Esophagus (tissue), 2 donors: ENCODE results near the gene TCEA2. TPM values are rescaled to one million over a fixed set of nuclear protein-coding genes. Genes with fewer than 3 reads are reported as not detected.

ENCODE experiments used
- H3K27ac ChIP-seq, 2 donors: one replicate each; pipeline ENCODE4 v1.5.1; 2013; ENCODE audit warnings: low read depth in 2 of 2, mild to moderate bottlenecking in 2 of 2, inconsistent platforms in 1 of 2, low read length in 1 of 2, moderate library complexity in 1 of 2
- H3K27me3 ChIP-seq, 2 donors: one replicate each; pipeline ENCODE4 v1.6.1; 2013; ENCODE audit warnings: low read length in 2 of 2, control low read depth in 1 of 2, mild to moderate bottlenecking in 1 of 2; ENCODE audit not compliant: insufficient read depth in 2 of 2, control insufficient read depth in 1 of 2
- H3K36me3 ChIP-seq, 2 donors: one replicate each; pipeline ENCODE4 v1.6.1; 2013; ENCODE audit warnings: low read length in 1 of 2; ENCODE audit not compliant: control insufficient read depth in 2 of 2, insufficient read depth in 2 of 2
- H3K4me1 ChIP-seq, 2 donors: one replicate each; pipeline ENCODE4 v1.6.1; 2013; ENCODE audit warnings: low read length in 1 of 2; ENCODE audit not compliant: control insufficient read depth in 2 of 2, insufficient read depth in 2 of 2
- H3K4me3 ChIP-seq, 2 donors: one replicate each; pipeline ENCODE4 v1.5.1; 2013; ENCODE audit warnings: low read length in 2 of 2, mild to moderate bottlenecking in 2 of 2, low read depth in 1 of 2, moderate library complexity in 1 of 2
- H3K9me3 ChIP-seq, 2 donors: one replicate each; pipeline ENCODE4 v1.6.1; 2013; ENCODE audit warnings: mild to moderate bottlenecking in 2 of 2, low read depth in 1 of 2, low read length in 1 of 2, moderate library complexity in 1 of 2; ENCODE audit not compliant: control insufficient read depth in 2 of 2, insufficient read depth in 1 of 2
- WGBS, 2 donors: extraction: QIAGEN DNeasy Blood & Tissue Kit; methylation state at CpG; one replicate each; pipeline ENCODE4 v1.1.7; 2013; 5-methylcytosine and 5-hydroxymethylcytosine counted together
- polyA plus RNA-seq, 2 donors: library from polyadenylated mRNA; stranded (reverse); fragments of 200-250 nt; gene quantifications; one replicate each; pipeline ENCODE4 v1.2.3, GENCODE V29; 2013
- donor health status: healthy with polysubstance abuse.
- donor health status: Bipolar disorder and iron deficiency.

The TCEA2 gene
- polyA plus RNA-seq, 2 donors = 14.8 to 15.3 TPM

DNA sequence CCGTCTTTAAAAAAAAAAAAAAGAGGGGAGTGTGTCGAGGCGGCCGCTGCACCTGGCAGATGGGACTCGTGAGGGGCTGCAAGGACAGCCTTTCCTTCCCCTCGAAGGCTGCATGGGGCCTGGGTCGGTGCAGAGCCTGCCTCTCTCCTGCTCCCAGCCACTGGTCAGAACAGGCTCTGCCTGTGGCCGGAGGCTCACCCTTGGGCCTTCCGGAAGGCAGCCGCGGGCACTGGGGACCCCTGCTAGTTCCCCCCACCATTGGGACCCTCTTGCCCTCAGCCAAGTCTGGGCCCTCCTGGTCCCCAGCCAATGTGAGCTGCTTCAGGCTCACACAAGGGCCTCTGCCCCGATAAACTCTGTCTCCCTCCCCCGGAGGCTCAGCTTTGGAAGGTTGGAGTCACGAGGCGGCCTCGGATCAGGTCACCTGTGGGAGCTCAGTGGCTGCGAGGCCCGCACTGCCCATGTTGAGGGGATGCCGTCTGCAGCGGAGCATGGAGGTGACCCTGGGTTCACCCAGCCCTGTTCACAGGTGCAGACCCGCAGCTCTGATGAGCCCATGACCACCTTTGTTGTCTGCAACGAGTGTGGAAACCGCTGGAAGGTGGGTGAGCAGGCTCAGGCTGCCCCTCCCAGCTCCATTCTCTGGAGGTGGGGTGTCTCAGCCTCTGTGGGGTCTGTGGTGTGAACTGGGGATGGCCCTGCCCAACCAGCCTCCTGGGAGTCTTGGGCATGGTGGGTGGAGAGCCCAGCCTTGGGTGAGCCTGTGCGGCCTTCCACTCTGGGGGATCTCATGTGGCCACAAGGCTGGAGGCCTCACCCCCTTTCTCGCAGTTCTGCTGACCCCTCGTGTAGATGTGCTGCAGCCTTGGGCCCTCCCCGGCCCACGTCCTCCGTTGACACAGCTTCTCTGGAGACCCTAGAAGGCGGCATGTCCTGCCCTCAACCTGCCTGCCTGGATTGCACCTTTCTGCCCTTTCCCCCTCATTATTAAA is 8.6 kb downstream of the TCEA2 start:
- WGBS, 2 donors = 87 to 90% methylated on average over 30 of the region's 30 CpGs

GRCh38 chr20:64072498-64073063 is 9.6 kb downstream of the TCEA2 start:
- Histone ChIP-seq H3K4me3 (no peak overlapping the region), H3K9me3 (peaks cover 0 to 6% of the 10 kb centered on the region in 2 donors), H3K4me1 (peaks cover 2 to 7% of the 10 kb centered on the region in 2 donors), H3K27ac (no peak overlapping the region), H3K36me3 (peaks cover 2 to 29% of the 10 kb centered on the region in 2 donors), H3K27me3 (no peaks in the 10 kb centered on the region)
- WGBS, 2 donors = 86% methylated on average over 14 of the region's 14 CpGs

More for the DNA sequence above, 8.6 kb downstream of the TCEA2 start:
- Histone ChIP-seq H3K36me3 (peaks cover 2 to 29% of the 10 kb centered on the region in 2 donors), H3K4me3 (no peak overlapping the region), H3K4me1 (peaks cover 2 to 7% of the 10 kb centered on the region in 2 donors), H3K9me3 (peaks cover 0 to 6% of the 10 kb centered on the region in 2 donors), H3K27me3 (no peaks in the 10 kb centered on the region), H3K27ac (no peak overlapping the region)

- H3K4me3 ChIP-seq = no peak overlapping the region
- peaks cover 0 to 6% of the 10 kb centered on the region in 2 donors for H3K9me3 ChIP-seq
- no peaks in the 10 kb centered on the region for H3K27me3 ChIP-seq
- H3K4me1 ChIP-seq = peaks cover 2 to 11% of the 10 kb centered on the region in 2 donors
- no peak overlapping the region for H3K27ac ChIP-seq
- H3K36me3 ChIP-seq = peaks cover 2 to 29% of the 10 kb centered on the region in 2 donors
- 90 to 96% methylated on average over 37 of the region's 37 CpGs for WGBS, 2 donors
Observed at GRCh38 chr20:64073476-64074183, 10.6 kb downstream of the TCEA2 start.

DNA sequence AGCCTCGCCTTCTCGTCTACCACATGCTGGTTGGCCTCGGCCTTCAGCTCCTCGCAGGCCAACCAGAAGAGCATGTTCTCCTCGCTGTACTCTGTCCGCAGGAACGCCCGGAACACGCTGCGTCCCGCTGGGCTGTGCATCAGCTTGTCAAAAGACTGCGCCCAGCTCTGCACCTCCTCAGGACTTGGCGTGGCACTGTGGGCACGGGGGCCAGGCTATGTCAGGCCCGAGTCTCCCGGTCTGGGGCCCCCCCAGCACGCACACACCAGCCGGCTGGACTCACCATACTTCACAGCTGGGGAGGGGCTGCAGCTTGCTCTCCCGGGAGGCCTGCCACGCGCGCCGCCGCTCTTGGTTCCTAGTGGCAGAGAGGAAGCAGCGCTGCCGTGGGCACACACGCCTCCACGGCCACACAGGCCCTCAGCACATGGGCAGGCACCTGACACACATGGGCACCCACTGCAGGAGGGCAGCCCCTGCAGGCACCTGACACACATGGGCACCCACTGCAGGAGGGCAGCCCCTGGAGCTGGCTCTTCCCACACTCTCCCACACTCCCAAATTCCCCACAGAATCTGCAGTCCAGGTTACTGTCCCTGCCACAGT is 11.3 kb downstream of the TCEA2 start:
- Histone ChIP-seq H3K4me1 (peaks cover 5 to 17% of the 10 kb centered on the region in 2 donors), H3K36me3 (peaks cover 2 to 29% of the 10 kb centered on the region in 2 donors), H3K27ac (no peak overlapping the region), H3K9me3 (peaks cover 0 to 6% of the 10 kb centered on the region in 2 donors), H3K27me3 (no peaks in the 10 kb centered on the region), H3K4me3 (no peak overlapping the region)
- 71 to 82% methylated on average over 28 of the region's 28 CpGs for WGBS, 2 donors

DNA sequence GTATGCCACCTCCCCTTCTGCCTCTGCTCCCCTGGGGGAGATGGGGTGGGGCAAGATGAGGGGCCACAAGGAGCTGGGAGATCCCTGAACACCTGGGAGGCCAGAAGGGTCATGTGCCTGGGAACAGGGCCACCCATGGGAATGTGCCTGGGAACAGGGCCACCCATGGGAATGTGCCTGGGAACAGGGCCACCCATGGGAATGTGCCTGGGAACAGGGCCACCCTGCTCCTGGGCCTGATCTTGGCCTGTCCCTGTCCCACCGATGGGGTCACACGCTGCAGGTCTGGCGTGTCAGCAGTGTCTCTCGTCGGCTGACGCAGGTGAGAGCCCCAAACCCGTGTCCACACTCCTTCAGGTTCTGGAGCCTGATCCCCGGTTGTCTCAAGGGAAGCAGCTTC is 12.0 kb downstream of the TCEA2 start:
- no peak overlapping the region for H3K27ac ChIP-seq
- 92 to 93% methylated on average over 8 of the region's 8 CpGs for WGBS, 2 donors
- peaks cover 2 to 29% of the 10 kb centered on the region in 2 donors for H3K36me3 ChIP-seq
- no peaks in the 10 kb centered on the region for H3K27me3 ChIP-seq
- peaks cover 0 to 6% of the 10 kb centered on the region in 2 donors for H3K9me3 ChIP-seq
- peaks cover 5 to 17% of the 10 kb centered on the region in 2 donors for H3K4me1 ChIP-seq
- no peak overlapping the region for H3K4me3 ChIP-seq

- H3K36me3 ChIP-seq = peaks cover 2 to 29% of the 10 kb centered on the region in 2 donors
- no peak overlapping the region for H3K27ac ChIP-seq
- H3K4me1 ChIP-seq = peaks cover 5 to 19% of the 10 kb centered on the region in 2 donors
- H3K4me3 ChIP-seq = no peak overlapping the region
- WGBS, 2 donors = 91 to 92% methylated on average over 12 of the region's 12 CpGs
- H3K27me3 ChIP-seq = no peaks in the 10 kb centered on the region
- peaks cover 0 to 6% of the 10 kb centered on the region in 2 donors for H3K9me3 ChIP-seq
Observed at GRCh38 chr20:64075556-64075955, 12.6 kb downstream of the TCEA2 start.

DNA sequence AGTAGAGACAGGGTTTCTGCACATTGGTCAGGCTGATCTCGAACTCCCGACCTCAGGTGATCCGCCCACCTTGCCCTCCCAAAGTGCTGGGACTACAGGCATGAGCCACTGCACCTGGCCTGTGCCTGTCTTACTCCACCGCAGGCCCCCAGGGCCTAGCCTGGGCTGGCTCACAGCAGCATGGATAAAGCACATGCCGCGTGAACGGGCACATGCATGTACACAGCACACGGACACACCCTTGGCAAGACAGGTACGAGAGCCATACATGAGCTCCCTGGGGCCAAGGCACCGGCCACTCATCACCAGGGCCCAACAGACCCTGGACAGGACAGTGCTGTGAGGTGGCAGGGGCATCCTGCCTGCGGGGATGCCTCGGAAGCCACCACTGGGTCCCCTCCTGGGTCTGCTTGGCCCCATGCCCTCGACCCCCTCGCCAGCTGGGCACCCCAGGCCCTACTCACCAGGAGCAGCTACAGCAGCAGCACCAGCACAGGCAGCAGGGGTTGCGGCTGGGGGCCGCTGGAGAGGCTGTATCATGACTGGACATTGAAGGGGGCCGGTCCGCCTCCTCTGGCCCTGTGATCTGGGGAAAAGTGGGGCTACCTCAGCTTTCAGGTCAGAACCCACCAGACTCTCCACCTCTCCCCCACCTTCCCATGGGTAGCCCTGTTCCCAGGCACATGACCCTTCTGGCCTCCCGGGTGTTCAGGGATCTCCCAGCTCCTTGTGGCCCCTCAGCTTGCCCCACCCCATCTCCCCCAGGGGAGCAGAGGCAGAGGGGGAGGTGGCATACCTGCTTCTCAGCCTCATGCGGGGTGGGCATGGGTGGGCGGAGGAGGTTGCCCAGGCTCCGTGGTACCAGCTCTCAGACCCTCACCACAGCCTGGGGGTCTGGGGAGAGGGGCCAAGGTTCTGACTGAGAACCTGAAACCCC is 13.3 kb downstream of the TCEA2 start:
- Histone ChIP-seq H3K9me3 (peaks cover 0 to 6% of the 10 kb centered on the region in 2 donors), H3K4me1 (peaks cover 5 to 19% of the 10 kb centered on the region in 2 donors), H3K27me3 (no peaks in the 10 kb centered on the region), H3K4me3 (no peak overlapping the region), H3K36me3 (peaks cover 2 to 29% of the 10 kb centered on the region in 2 donors), H3K27ac (no peak overlapping the region)
- WGBS, 2 donors = 73 to 89% methylated on average over 18 to 21 of the region's 22 CpGs

DNA sequence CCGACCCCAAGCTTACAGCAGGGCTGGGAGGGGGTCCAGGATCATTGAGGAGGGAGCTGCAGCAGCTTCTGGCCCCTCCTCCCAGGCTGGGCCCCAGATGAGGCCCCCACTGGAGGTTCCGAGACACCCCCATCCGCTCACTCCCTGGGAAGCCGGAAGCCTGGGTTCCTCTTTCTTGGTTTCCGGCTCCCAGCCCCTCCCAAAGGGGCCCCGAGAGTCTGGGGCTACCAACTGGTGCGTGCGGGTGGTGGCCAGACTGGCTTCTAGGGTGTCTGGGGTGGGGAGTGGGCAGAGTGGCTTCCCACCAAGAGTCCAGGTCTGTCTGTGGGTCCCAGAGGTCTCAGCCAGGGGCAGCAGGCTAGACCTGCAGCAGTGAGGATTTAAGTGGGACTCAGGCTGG is 14.1 kb downstream of the TCEA2 start:
- Histone ChIP-seq H3K9me3 (peaks cover 0 to 6% of the 10 kb centered on the region in 2 donors), H3K4me3 (peak overlapping the region in 1 of 2 donors; percentile 7), H3K27ac (no peak overlapping the region), H3K36me3 (peaks cover 2 to 29% of the 10 kb centered on the region in 2 donors), H3K4me1 (peaks cover 5 to 19% of the 10 kb centered on the region in 2 donors), H3K27me3 (no peaks in the 10 kb centered on the region)
- 72 to 80% methylated on average over 8 of the region's 8 CpGs for WGBS, 2 donors
